ENCODE results near the gene CDK15. TPM values are rescaled to one million over a fixed set of nuclear protein-coding genes. Genes with fewer than 3 reads are reported as not detected.

CDK15 gene
- total and polyA plus RNA-seq, 2 experiments from 2014 or later, result 0.27 TPM; not detected in 1

DNA sequence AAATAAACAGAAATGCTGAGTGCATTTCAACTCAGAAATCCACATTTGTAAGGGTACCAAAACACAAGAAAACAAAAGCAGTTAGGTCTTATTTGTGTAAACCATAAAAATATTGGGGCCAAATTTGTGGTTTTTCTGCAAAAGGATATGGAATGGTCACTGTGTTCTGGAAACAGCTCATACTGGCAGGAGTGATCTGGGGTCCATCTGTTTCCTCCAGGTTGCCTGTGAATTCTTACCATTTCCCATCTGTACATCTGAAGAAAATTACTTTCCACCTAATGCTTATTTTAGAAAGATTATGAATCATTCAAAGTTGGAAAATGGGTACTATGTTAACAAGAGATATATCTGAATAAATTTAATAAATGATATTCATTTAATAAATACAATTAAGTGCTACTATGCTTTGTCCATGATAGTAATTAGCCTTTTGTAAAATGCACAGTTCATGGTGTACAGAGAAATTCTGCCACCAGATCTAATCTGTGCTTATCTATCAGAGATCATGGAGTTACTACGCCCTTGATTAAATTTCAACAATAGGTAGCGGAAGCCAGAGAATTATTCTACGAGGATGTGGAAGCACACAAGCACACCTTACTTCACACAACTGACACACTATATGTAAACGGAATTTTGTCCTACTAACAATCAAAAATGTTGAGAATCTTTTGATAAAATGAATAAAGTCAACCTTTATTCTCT lies 36.5 kb upstream of the CDK15 start:
- peaks cover 13% of the 10 kb centered on the region for H3K36me3 Mint-ChIP-seq (ENCODE audit: low read depth)
- no peak for ATAC-seq
- Histone ChIP-seq H3K4me3 (no peak overlapping the region), H3K27ac (ENCODE audit: low read depth) (no peak overlapping the region), H3K4me1 (ENCODE audit: insufficient read depth) (peaks cover 26% of the 10 kb centered on the region), H4K20me1 (replicated peaks; ENCODE audit: insufficient read depth) (peaks cover 3% of the 10 kb centered on the region; the same call in 1 of the 2 replicates), H3K36me3 (ENCODE audit: insufficient read depth) (peaks cover 4% of the 10 kb centered on the region; the same call in 1 of the 2 replicates), H3K4me2 (no peak overlapping the region), H3F3A (replicated peaks; ENCODE audit: low read depth) (no peaks in the 10 kb centered on the region), H2AFZ (no peak overlapping the region), H3K9me2 (ENCODE audit: insufficient read depth) (no peaks in the 10 kb centered on the region), H3K79me2 (replicated peaks; ENCODE audit: insufficient read depth) (peaks cover 59% of the 10 kb centered on the region), H3K27me3 (ENCODE audit: insufficient read depth) (no peaks in the 10 kb centered on the region)
- H3K27me3 Mint-ChIP-seq (ENCODE audit: insufficient read depth, low read depth, poor library complexity), result peaks cover 2% of the 10 kb centered on the region
- no peak overlapping the region for H3K27ac Mint-ChIP-seq
- TF ChIP-seq, protein P1, sequence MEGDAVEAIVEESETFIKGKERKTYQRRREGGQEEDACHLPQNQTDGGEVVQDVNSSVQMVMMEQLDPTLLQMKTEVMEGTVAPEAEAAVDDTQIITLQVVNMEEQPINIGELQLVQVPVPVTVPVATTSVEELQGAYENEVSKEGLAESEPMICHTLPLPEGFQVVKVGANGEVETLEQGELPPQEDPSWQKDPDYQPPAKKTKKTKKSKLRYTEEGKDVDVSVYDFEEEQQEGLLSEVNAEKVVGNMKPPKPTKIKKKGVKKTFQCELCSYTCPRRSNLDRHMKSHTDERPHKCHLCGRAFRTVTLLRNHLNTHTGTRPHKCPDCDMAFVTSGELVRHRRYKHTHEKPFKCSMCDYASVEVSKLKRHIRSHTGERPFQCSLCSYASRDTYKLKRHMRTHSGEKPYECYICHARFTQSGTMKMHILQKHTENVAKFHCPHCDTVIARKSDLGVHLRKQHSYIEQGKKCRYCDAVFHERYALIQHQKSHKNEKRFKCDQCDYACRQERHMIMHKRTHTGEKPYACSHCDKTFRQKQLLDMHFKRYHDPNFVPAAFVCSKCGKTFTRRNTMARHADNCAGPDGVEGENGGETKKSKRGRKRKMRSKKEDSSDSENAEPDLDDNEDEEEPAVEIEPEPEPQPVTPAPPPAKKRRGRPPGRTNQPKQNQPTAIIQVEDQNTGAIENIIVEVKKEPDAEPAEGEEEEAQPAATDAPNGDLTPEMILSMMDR (conservative IDR thresholded peaks at IDR 0.05; ENCODE audit: low read depth in 2 of 2), result no peak
- TF ChIP-seq NANOG (IDR thresholded peaks at IDR 0.05; ENCODE audit: borderline replicate concordance) (no peak), STAT1 (IDR thresholded peaks at IDR 0.05; ENCODE audit: unreplicated experiment) (no peak), JUNB (IDR thresholded peaks at IDR 0.05; ENCODE audit: unreplicated experiment) (no peak), POLR2AphosphoS5 (IDR thresholded peaks at IDR 0.05; ENCODE audit: low read depth) (no peak), EZH2 (IDR thresholded peaks at IDR 0.05; ENCODE audit: low read depth, unreplicated experiment) (no peak), ZNF331 (CRISPR knock-in tag; IDR thresholded peaks at IDR 0.05; ENCODE audit: low read depth) (no peak)
- TF ChIP-seq, protein P2, sequence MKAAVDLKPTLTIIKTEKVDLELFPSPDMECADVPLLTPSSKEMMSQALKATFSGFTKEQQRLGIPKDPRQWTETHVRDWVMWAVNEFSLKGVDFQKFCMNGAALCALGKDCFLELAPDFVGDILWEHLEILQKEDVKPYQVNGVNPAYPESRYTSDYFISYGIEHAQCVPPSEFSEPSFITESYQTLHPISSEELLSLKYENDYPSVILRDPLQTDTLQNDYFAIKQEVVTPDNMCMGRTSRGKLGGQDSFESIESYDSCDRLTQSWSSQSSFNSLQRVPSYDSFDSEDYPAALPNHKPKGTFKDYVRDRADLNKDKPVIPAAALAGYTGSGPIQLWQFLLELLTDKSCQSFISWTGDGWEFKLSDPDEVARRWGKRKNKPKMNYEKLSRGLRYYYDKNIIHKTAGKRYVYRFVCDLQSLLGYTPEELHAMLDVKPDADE (IDR thresholded peaks at IDR 0.05), result no peak
- TF ChIP-seq, protein P3, sequence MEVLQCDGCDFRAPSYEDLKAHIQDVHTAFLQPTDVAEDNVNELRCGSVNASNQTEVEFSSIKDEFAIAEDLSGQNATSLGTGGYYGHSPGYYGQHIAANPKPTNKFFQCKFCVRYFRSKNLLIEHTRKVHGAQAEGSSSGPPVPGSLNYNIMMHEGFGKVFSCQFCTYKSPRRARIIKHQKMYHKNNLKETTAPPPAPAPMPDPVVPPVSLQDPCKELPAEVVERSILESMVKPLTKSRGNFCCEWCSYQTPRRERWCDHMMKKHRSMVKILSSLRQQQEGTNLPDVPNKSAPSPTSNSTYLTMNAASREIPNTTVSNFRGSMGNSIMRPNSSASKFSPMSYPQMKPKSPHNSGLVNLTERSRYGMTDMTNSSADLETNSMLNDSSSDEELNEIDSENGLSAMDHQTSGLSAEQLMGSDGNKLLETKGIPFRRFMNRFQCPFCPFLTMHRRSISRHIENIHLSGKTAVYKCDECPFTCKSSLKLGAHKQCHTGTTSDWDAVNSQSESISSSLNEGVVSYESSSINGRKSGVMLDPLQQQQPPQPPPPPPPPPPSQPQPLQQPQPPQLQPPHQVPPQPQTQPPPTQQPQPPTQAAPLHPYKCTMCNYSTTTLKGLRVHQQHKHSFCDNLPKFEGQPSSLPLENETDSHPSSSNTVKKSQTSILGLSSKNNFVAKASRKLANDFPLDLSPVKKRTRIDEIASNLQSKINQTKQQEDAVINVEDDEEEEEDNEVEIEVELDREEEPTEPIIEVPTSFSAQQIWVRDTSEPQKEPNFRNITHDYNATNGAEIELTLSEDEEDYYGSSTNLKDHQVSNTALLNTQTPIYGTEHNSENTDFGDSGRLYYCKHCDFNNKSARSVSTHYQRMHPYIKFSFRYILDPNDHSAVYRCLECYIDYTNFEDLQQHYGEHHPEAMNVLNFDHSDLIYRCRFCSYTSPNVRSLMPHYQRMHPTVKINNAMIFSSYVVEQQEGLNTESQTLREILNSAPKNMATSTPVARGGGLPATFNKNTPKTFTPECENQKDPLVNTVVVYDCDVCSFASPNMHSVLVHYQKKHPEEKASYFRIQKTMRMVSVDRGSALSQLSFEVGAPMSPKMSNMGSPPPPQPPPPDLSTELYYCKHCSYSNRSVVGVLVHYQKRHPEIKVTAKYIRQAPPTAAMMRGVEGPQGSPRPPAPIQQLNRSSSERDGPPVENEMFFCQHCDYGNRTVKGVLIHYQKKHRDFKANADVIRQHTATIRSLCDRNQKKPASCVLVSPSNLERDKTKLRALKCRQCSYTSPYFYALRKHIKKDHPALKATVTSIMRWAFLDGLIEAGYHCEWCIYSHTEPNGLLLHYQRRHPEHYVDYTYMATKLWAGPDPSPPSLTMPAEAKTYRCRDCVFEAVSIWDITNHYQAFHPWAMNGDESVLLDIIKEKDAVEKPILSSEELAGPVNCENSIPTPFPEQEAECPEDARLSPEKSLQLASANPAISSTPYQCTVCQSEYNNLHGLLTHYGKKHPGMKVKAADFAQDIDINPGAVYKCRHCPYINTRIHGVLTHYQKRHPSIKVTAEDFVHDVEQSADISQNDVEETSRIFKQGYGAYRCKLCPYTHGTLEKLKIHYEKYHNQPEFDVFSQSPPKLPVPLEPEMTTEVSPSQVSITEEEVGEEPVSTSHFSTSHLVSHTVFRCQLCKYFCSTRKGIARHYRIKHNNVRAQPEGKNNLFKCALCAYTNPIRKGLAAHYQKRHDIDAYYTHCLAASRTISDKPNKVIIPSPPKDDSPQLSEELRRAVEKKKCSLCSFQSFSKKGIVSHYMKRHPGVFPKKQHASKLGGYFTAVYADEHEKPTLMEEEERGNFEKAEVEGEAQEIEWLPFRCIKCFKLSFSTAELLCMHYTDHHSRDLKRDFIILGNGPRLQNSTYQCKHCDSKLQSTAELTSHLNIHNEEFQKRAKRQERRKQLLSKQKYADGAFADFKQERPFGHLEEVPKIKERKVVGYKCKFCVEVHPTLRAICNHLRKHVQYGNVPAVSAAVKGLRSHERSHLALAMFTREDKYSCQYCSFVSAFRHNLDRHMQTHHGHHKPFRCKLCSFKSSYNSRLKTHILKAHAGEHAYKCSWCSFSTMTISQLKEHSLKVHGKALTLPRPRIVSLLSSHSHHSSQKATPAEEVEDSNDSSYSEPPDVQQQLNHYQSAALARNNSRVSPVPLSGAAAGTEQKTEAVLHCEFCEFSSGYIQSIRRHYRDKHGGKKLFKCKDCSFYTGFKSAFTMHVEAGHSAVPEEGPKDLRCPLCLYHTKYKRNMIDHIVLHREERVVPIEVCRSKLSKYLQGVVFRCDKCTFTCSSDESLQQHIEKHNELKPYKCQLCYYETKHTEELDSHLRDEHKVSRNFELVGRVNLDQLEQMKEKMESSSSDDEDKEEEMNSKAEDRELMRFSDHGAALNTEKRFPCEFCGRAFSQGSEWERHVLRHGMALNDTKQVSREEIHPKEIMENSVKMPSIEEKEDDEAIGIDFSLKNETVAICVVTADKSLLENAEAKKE (CRISPR knock-in tag; IDR thresholded peaks at IDR 0.05), result no peak
- no peak for DNase-seq (ENCODE audit: low spot score)
- H3K9me3 Mint-ChIP-seq, result no peaks in the 10 kb centered on the region
- no peak overlapping the region for H3K4me3 Mint-ChIP-seq
- H3K4me1 Mint-ChIP-seq, result peaks cover 30% of the 10 kb centered on the region
